ENCODE measurements around the gene ITK.
"Not testable (repeated sequence)": the region's sequence is repeated elsewhere in the genome, so short reads cannot be mapped to it uniquely, and the experiment has no call there.

The ITK gene

DNA sequence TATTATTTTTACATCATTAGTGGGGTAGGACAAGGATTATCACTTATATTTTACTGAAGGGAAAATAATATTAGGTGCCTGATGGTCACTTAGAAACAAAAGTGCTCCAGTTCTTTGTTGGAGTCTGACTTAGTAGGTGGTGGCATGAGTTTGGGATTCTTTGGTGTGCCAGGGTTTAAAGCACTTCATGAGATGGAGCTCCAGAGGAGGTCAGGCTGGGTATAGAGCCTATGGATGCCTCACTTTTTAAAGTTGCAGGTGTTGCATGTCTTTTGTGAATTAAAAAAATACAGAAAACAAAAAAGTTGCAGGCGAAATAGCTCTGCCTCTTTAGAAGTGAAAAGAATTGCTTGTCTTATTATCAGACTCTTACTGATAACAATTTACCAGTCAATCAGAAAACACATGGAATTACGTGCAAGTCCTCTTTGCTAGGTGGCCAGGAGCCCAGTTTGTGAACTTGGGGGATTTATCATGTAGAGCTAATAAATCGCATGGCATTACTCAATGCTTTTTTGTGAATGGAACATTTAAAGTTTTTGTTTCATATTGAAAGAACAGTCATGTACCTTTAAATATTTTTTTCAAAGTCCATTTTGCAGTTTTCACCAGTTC, 1.6 kb downstream of the ITK start:
- no peak overlapping the region for H3K4me2 ChIP-seq
- no peak overlapping the region for H3K27ac ChIP-seq
- no peaks in the 10 kb centered on the region for H3K27me3 ChIP-seq
- H3K4me1 ChIP-seq, result 0 out of 20 replicates have a peak, but pooled peaks cover 0 to 6% (median 0%) of the 10 kb centered on the region in 10 experiments
- no peak overlapping the region for H3K4me3 ChIP-seq
- TF ChIP-seq Cebpa-rat (IDR thresholded peaks at IDR 0.05), result no peak
- H4K20me1 ChIP-seq, result no peaks in the 10 kb centered on the region
- H3K9ac ChIP-seq, result no peak overlapping the region
- H3K36me3 ChIP-seq, result no peaks in the 10 kb centered on the region
- H3K9me3 ChIP-seq (replicated peaks in 1 of 11), result peaks cover 0 to 5% (median 0%) of the 10 kb centered on the region in 11 experiments; a peak in 3 of 22 replicates

- Histone ChIP-seq H3K9ac (no peak overlapping the region), H3K4me2 (no peak overlapping the region), H3K4me1 (no peaks in the 10 kb centered on the region), H4K20me1 (no peaks in the 10 kb centered on the region), H3K4me3 (no peak overlapping the region), H3K36me3 (no peaks in the 10 kb centered on the region), H3K9me3 (replicated peaks in 1 of 11) (no peaks in the 10 kb centered on the region), H3K27ac (no peak overlapping the region), H3K27me3 (no peaks in the 10 kb centered on the region)
- TF ChIP-seq Cebpa-rat (IDR thresholded peaks at IDR 0.05), result no peak
These were observed 3.6 kb downstream of the ITK start for GRCh38 chr5:157184117-157184670.

DNA sequence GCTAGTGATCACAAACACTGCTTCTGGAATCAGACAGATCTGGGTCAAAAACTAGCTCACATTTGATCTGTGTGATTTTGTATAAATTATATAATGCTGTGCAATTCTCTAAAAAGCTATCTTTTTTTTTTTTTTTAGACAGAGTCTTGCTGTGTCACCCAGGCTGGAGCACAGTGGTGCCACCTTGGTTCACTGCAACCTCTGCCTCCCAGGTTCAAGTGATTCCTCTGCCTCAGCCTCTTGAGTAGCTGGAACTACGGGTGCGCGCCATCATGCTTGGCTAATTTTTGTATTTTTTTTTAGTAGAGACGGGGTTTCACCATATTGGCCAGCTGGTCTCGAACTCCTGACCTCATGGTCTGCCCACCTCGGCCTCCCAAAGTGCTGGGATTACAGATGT, 4.5 kb downstream of the ITK start:
- not testable (repeated sequence) for H3K9me3 ChIP-seq (replicated peaks in 1 of 11); H3K4me3 ChIP-seq; H3K27ac ChIP-seq

GRCh38 chr5:157186309-157187045, 5.8 kb downstream of the ITK start:
- Histone ChIP-seq H3K27me3 (no peaks in the 10 kb centered on the region), H3K4me2 (no peak overlapping the region), H3K4me3 (no peak overlapping the region), H3K9me3 (replicated peaks in 1 of 11) (no peaks in the 10 kb centered on the region), H3K9ac (no peak overlapping the region), H3K4me1 (no peaks in the 10 kb centered on the region), H3K27ac (no peak overlapping the region), H4K20me1 (no peaks in the 10 kb centered on the region), H3K36me3 (no peaks in the 10 kb centered on the region)
- no peak for TF ChIP-seq Cebpa-rat (IDR thresholded peaks at IDR 0.05)

More for the DNA sequence above, 4.5 kb downstream of the ITK start:
- H3K9ac ChIP-seq, H3K4me1 ChIP-seq, H3K36me3 ChIP-seq, H4K20me1 ChIP-seq, H3K4me2 ChIP-seq, H3K27me3 ChIP-seq: not testable (repeated sequence)

GRCh38 chr5:157187046-157187754, 6.6 kb downstream of the ITK start:
- Histone ChIP-seq H3K36me3 (no peaks in the 10 kb centered on the region), H3K4me3 (no peak overlapping the region), H4K20me1 (no peaks in the 10 kb centered on the region), H3K9ac (no peak overlapping the region), H3K4me1 (no peaks in the 10 kb centered on the region), H3K9me3 (replicated peaks in 1 of 11) (peaks cover 0 to 4% (median 0%) of the 10 kb centered on the region in 11 experiments; a peak in 3 of 22 replicates), H3K27ac (no peak overlapping the region), H3K4me2 (no peak overlapping the region), H3K27me3 (no peaks in the 10 kb centered on the region)
- TF ChIP-seq Cebpa-rat (IDR thresholded peaks at IDR 0.05), result no peak

DNA sequence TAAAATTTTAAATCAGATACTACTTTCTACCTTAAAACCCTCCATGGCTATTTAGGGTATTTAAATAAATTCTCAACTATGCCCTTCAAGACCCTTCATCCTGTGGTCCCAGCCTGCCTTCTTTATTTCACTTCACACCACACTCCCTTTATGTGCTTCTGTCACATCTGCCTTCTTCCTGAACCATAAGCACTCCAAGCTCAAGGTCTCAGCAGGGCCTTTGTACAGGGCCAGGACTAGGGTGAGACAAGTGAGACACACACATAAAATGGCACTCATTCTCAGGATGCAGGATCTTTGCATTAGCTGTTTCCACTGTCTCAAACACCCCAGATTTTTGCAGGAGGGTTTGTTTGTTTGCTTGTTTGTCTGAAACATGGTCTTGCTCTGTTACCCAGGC, 7.6 kb downstream of the ITK start:
- H3K27ac ChIP-seq, result no peak overlapping the region
- H3K27me3 ChIP-seq, result no peaks in the 10 kb centered on the region
- no peak overlapping the region for H3K4me3 ChIP-seq
- H3K9ac ChIP-seq, result no peak overlapping the region
- TF ChIP-seq Cebpa-rat (IDR thresholded peaks at IDR 0.05), result no peak
- peaks cover 0 to 12% (median 6%) of the 10 kb centered on the region in 11 experiments; a peak in 10 of 22 replicates for H3K9me3 ChIP-seq (replicated peaks in 1 of 11)
- H3K4me1 ChIP-seq, result no peaks in the 10 kb centered on the region
- no peak overlapping the region for H3K4me2 ChIP-seq
- H4K20me1 ChIP-seq, result no peaks in the 10 kb centered on the region
- H3K36me3 ChIP-seq, result no peaks in the 10 kb centered on the region

- Histone ChIP-seq H3K9ac (no peak overlapping the region), H3K27ac (no peak overlapping the region), H3K36me3 (no peaks in the 10 kb centered on the region), H3K4me1 (no peaks in the 10 kb centered on the region), H3K9me3 (replicated peaks in 1 of 11) (peaks cover 0 to 12% (median 6%) of the 10 kb centered on the region in 11 experiments; a peak in 10 of 22 replicates), H3K27me3 (no peaks in the 10 kb centered on the region), H3K4me3 (no peak overlapping the region), H4K20me1 (no peaks in the 10 kb centered on the region), H3K4me2 (no peak overlapping the region)
- TF ChIP-seq Cebpa-rat (IDR thresholded peaks at IDR 0.05), result no peak
These were observed 8.6 kb downstream of the ITK start for GRCh38 chr5:157189223-157189622.

GRCh38 chr5:157193699-157194424, 13.2 kb downstream of the ITK start:
- TF ChIP-seq Cebpa-rat (IDR thresholded peaks at IDR 0.05), result no peak
- H4K20me1 ChIP-seq, result no peaks in the 10 kb centered on the region
- H3K27me3 ChIP-seq, result no peaks in the 10 kb centered on the region
- H3K4me2 ChIP-seq, result no peak overlapping the region
- H3K9ac ChIP-seq, result no peak overlapping the region
- peaks cover 0 to 12% (median 6%) of the 10 kb centered on the region in 11 experiments; a peak in 10 of 22 replicates for H3K9me3 ChIP-seq (replicated peaks in 1 of 11)
- H3K27ac ChIP-seq, result no peak overlapping the region
- H3K36me3 ChIP-seq, result no peaks in the 10 kb centered on the region
- peaks cover 0 to 13% (median 5%) of the 10 kb centered on the region in 10 experiments; a peak in 8 of 20 replicates for H3K4me1 ChIP-seq
- H3K4me3 ChIP-seq, result no peak overlapping the region

DNA sequence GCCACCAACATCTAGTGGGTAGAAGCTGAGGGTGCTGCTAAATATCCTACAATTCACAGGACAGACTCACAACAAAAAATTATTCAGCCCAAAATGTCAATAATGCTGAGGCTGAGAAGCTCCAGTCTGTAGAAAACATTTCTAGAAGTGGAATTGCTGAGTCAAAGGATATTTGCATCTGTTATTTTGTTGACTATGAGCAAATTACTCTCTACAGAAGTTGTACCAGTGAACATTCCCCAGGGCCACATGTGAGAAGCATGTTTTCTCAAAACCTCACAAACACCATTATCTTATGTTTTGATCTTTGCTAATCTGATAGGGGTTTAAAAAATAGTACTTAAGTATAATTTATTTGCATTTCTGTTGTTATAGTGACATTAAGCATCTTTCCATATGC, 15.4 kb downstream of the ITK start:
- TF ChIP-seq Cebpa-rat (IDR thresholded peaks at IDR 0.05), result no peak
- no peak overlapping the region for H3K27ac ChIP-seq
- no peaks in the 10 kb centered on the region for H3K27me3 ChIP-seq

More for the DNA sequence above, 15.4 kb downstream of the ITK start:
- Histone ChIP-seq H3K36me3 (no peaks in the 10 kb centered on the region), H3K4me1 (peaks cover 0 to 13% (median 5%) of the 10 kb centered on the region in 10 experiments; a peak in 8 of 20 replicates), H3K4me3 (no peak overlapping the region), H3K9me3 (replicated peaks in 1 of 11) (peaks cover 0 to 12% (median 6%) of the 10 kb centered on the region in 11 experiments; a peak in 10 of 22 replicates), H3K4me2 (peak overlapping the region in 1 of 11 experiments; percentile 65; a peak in 2 of 22 replicates), H4K20me1 (no peaks in the 10 kb centered on the region), H3K9ac (no peak overlapping the region)
